NCI-H1105 (cell line): ENCODE measurements around the gene PAQR9.

ENCODE experiments used
- DNase-seq: peaks from one replicate; lab custom pipeline; 2025; lab: John Stamatoyannopoulos, UW

The PAQR9 gene

GRCh38 chr3:142951794-142952193, 11.7 kb downstream of the PAQR9 start:
- no peak for DNase-seq

- no peak for DNase-seq
Measured at GRCh38 chr3:142950972-142951371, 12.5 kb downstream of the PAQR9 start.

GRCh38 chr3:142947799-142948575, 15.5 kb downstream of the PAQR9 start:
- DNase-seq = no peak

- DNase-seq = no peak
Measured at GRCh38 chr3:142947352-142947751, 16.1 kb downstream of the PAQR9 start.

- DNase-seq = no peak
Measured at GRCh38 chr3:142946861-142947260, 16.6 kb downstream of the PAQR9 start.

- DNase-seq = no peak
Measured at GRCh38 chr3:142945023-142945422, 18.5 kb downstream of the PAQR9 start.

GRCh38 chr3:142944342-142944741, 19.1 kb downstream of the PAQR9 start:
- no peak for DNase-seq

- no peak for DNase-seq
Measured at GRCh38 chr3:142943870-142944269, 19.6 kb downstream of the PAQR9 start.

- DNase-seq = no peak
Measured at GRCh38 chr3:142943349-142943748, 20.1 kb downstream of the PAQR9 start.

- no peak for DNase-seq
Measured at GRCh38 chr3:142941373-142942123, 21.9 kb downstream of the PAQR9 start.

- DNase-seq = no peak
Measured at GRCh38 chr3:142940472-142940871, 23.0 kb downstream of the PAQR9 start.

GRCh38 chr3:142940000-142940399, 23.5 kb downstream of the PAQR9 start:
- no peak for DNase-seq

GRCh38 chr3:142935963-142936362, 27.5 kb downstream of the PAQR9 start:
- no peak for DNase-seq

- no peak for DNase-seq
Measured at GRCh38 chr3:142934887-142935269, 28.6 kb downstream of the PAQR9 start.

GRCh38 chr3:142934128-142934886, 29.2 kb downstream of the PAQR9 start:
- DNase-seq = no peak

GRCh38 chr3:142931222-142931621, 32.3 kb downstream of the PAQR9 start:
- DNase-seq = no peak

- no peak for DNase-seq
Measured at GRCh38 chr3:142930463-142930862, 33.0 kb downstream of the PAQR9 start.

GRCh38 chr3:142929890-142930289, 33.6 kb downstream of the PAQR9 start:
- DNase-seq = no peak

- DNase-seq = no peak
Measured at GRCh38 chr3:142929109-142929508, 34.4 kb downstream of the PAQR9 start.

GRCh38 chr3:142926368-142926944, 37.0 kb downstream of the PAQR9 start:
- no peak for DNase-seq

- DNase-seq = no peak
Measured at GRCh38 chr3:142925140-142925539, 38.3 kb downstream of the PAQR9 start.

- DNase-seq = no peak
Measured at GRCh38 chr3:142923694-142924093, 39.8 kb downstream of the PAQR9 start.
